GM12873 (cell line): Measurements from ENCODE around the gene IFI27L1.

Experiments used
- TF ChIP-seq, protein P1 (sequence below): IDR thresholded peaks from 2 replicates; pipeline ENCODE4 v1.5.1; 2012; ENCODE audit warnings: low read depth, mild to moderate bottlenecking, moderate library complexity, low read length, control low read depth; ENCODE audit not compliant: insufficient read depth; ENCODE audit errors: missing control alignments

IFI27L1 gene

DNA sequence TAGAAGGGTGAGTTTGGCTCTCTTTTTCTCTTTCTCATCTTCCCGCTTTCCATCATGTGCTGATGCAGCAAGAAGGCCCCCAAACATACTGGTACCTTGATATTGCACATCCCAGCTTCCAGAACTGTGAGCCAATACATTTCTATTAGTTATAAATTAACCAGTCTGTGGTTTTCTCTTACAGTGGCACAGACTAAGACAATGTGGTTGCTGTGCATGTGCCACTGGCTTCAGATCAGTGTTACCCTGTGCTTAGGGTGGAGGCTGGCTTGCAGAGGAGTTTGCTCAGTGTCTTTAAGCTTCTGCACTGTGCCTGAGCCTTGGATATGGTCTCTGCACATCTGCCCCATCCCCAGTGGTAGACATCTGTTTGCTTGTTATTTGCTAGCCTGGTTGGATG lies 42.8 kb downstream of the IFI27L1 start:
- TF ChIP-seq, protein P1, sequence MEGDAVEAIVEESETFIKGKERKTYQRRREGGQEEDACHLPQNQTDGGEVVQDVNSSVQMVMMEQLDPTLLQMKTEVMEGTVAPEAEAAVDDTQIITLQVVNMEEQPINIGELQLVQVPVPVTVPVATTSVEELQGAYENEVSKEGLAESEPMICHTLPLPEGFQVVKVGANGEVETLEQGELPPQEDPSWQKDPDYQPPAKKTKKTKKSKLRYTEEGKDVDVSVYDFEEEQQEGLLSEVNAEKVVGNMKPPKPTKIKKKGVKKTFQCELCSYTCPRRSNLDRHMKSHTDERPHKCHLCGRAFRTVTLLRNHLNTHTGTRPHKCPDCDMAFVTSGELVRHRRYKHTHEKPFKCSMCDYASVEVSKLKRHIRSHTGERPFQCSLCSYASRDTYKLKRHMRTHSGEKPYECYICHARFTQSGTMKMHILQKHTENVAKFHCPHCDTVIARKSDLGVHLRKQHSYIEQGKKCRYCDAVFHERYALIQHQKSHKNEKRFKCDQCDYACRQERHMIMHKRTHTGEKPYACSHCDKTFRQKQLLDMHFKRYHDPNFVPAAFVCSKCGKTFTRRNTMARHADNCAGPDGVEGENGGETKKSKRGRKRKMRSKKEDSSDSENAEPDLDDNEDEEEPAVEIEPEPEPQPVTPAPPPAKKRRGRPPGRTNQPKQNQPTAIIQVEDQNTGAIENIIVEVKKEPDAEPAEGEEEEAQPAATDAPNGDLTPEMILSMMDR: no peak

DNA sequence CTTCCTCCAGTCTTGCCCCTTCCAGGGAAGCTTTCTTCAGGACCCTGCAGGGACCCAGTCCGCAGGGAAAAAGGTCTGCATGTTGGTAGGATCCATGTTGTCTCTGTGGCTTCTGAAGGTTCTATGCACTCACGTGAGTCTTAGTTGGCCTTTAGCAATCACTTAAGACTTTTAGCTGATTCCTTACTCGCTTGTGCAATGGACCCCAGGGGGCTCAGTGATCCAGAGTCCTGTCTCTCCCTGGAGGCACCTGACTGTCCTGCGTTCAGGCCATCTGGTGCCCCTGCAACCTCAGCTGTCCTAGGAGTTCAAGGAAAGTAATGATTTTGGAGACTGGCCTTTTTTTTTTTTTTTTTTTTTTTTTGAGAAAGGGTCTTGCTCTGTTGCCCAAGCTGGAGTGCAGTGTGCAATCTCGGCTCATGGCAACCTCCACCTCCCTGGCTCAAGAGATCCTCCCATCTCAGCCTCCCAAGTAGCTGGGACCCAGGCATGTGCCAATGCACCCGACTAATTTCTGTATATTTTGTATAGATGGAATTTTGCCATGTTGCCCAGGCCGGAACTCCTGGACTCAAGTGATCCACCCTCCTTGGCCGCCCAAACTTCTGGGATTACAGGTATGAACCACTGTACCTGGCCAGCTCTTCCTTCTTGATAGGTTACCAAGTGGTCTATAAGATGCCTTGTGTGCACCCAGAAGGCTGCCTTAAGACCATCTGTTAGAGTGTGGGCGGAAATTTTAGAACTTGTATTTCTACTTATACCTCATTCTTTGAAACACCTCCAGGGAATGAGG lies 43.7 kb downstream of the IFI27L1 start:
- TF ChIP-seq, protein P1: no peak

DNA sequence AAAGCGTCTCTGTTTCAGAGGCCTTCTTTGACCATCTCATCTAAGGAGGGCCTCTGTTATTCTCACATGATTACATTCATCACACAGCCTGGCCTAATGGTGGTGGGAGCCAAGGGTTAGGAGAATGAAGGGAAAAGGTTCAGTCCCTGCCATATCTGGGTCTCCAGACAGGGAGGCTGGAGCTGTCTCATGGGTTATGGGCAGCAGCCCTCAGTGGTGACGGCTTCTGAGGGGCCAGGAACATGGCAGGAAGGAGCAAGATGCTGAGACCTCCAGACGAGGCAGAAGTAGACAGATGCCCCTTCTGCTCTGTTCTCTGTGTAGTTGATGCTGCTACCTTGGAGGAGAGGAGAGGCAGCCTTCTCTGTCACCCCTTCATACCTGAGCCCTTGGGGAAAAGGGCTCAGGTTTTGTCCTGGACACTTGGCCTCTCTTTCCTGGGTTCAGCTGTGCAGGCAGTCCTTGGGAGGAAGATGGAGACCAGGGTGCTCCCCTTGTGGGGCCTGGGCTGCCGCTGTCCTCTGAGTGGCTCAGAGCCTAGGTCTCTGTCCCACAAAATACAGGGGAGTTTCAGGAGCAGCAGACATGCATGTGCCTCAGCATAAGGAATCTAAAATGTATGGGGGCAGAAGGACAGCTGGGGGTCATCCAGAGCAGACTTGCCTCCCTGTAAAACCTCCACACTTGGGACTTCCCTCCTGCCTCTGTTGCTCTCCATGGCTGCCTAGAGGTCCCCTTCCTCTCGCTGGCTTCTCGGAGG lies 44.7 kb downstream of the IFI27L1 start:
- TF ChIP-seq, protein P1: no peak

DNA sequence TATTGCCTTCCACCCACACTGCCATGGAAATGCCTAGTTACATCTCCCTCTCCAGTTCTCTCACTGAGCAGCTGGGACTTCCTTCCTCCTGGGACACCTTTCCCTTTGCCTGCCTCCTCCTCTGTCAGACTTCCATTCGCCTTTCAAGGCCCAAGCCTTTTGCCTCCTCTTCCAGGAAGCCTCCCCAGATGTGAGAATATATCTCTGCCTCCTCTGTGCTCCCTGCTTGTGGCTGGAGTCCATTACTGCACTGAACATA lies 45.2 kb downstream of the IFI27L1 start:
- TF ChIP-seq, protein P1: no peak

DNA sequence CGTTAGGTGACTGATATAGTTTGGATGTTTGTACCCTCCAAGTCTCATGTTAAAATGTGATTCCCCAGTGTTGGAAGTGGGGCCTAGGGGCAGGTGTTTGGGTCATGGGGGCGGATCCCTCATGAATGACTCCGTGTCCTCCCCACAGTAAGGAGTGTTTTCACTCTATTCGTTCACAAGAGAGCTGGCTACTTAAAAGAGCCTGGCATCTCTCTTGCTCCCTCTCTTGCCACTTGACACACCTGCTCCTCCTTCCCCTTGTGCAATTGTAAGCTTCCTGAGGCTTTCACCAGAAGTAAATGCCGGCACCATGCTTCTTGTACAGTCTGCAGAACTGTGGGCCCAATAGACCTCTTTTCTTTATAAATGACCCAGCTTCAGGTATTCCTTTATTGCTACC lies 45.7 kb downstream of the IFI27L1 start:
- TF ChIP-seq, protein P1: no peak

DNA sequence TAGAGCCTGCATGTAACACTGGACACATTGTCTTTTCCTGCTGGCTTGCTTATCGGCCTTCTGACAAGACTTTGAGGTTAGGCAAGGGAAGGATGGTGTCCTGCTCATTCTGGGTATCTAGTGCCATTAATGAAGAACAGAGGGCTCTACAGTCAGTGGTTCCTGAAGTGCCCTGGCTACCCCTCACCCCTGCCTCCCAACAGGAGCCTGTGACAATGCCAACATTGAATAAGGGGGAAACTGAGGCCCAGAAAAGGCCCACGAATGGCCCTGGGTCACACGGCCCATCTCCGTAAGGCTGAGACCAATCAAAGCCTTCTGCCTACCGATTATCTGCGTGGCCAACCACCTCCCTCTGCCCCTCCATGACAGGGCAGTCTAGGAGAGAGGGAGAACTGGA lies 46.2 kb downstream of the IFI27L1 start:
- TF ChIP-seq, protein P1: no peak

DNA sequence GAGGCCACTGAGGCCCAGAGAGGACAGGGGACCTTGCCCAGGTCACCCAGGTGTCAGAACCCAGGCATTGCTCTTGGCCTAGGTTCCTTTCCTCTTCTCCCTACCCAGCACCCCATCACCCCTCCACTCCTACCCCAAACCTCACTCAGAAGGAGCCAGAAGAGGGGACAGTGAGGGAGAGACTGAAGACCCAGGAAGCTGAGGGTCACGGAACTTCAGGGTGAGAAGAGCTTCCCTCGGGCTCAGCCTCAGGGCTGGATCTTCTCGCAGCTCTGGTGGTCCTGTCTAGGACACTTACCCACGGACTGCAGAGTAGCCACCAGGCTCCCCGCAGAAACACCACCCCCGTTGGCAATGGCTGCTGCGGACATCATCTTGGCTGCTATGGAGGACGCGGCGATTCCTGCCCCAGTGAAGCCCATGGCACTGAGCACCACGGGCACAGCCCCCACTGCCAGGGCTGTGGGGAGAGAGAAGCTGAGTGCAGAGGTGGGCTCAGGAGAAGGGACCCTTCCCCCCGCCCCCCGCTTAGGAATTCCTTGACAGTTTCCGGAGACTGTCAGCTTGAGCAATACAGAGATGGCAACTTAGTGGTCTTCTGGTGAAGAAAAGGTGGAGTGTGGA lies 47.2 kb downstream of the IFI27L1 start:
- TF ChIP-seq, protein P1: no peak
